ENCODE measurements around the gene PLK2. TPM values are rescaled to one million over a fixed set of nuclear protein-coding genes. Genes with fewer than 3 reads are reported as not detected.
A peak's percentile ranks its signal among the peaks of the same experiment; 100 is the strongest.

Gene PLK2
- polyA plus RNA-seq, 1 donor (not counting 4 experiments of a cell fraction or from before 2014, with no cell fraction given), result 295 TPM

DNA sequence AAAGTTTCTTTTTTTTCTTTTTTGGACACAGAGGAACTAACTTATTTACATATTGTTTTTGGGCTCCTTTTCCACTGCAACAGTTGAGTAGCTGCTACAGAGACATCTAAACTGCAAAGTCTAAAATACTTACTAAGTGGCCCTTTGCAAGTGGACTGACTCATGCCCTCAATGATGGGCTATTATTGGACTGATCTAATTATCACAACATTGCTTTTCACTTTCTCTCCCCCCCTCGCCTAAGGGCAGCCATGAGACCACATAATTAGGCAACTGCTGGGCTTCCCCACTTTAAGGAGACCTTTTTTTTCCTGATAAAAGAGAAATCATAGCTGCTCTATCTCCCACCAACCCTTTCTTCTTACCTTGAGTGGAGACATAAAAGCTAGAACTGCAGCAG is 47.0 kb downstream of the PLK2 start:
- Histone ChIP-seq H3K9ac (ENCODE audit: control insufficient read depth, extremely low read depth, insufficient read depth, low read length) (no peak overlapping the region), H3K9me1 (ENCODE audit: control insufficient read depth, extremely low read depth, insufficient read depth, low read length) (no peaks in the 10 kb centered on the region), H3K4me3 (ENCODE audit: control insufficient read depth in 2 of 3, extremely low read depth in 1 of 3, insufficient read depth in 2 of 3, low read depth in 1 of 3, low read length in 3 of 3) (no peak overlapping the region), H3K4me2 (ENCODE audit: control insufficient read depth, extremely low read depth, insufficient read depth, low read depth, low read length) (no peak overlapping the region), H3K79me2 (ENCODE audit: control insufficient read depth, insufficient read depth, low read length) (no peaks in the 10 kb centered on the region), H3K27me3 (ENCODE audit: control insufficient read depth, extremely low read depth, insufficient read depth, low read length) (no peaks in the 10 kb centered on the region), H3K9me3 (ENCODE audit: control insufficient read depth, low read depth, low read length) (no peaks in the 10 kb centered on the region), H3K36me3 (ENCODE audit: control insufficient read depth in 2 of 2, extremely low read depth in 1 of 2, insufficient read depth in 2 of 2, low read length in 2 of 2) (no peaks in the 10 kb centered on the region), H2AFZ (ENCODE audit: control insufficient read depth, low read length) (no peak overlapping the region), H3K27ac (ENCODE audit: control insufficient read depth, insufficient read depth, low read length) (no peak overlapping the region), H3K4me1 (ENCODE audit: control insufficient read depth, extremely low read depth, insufficient read depth, low read length) (peaks cover 30% of the 10 kb centered on the region), H4K20me1 (ENCODE audit: control insufficient read depth, extremely low read depth, insufficient read depth, low read length) (no peaks in the 10 kb centered on the region)
- FAIRE-seq, result no peak
- dilution Hi-C loops (cut with MboI; ENCODE audit: extremely low pct_ligation_motif_present, low sequenced_read_pairs), result no loop called here
- DNase-seq (ENCODE audit: low read depth, low spot score), result no peak
- no peak for TF ChIP-seq EZH2 (IDR thresholded peaks at IDR 0.05; ENCODE audit: low read length)
- TF ChIP-seq, protein P1, sequence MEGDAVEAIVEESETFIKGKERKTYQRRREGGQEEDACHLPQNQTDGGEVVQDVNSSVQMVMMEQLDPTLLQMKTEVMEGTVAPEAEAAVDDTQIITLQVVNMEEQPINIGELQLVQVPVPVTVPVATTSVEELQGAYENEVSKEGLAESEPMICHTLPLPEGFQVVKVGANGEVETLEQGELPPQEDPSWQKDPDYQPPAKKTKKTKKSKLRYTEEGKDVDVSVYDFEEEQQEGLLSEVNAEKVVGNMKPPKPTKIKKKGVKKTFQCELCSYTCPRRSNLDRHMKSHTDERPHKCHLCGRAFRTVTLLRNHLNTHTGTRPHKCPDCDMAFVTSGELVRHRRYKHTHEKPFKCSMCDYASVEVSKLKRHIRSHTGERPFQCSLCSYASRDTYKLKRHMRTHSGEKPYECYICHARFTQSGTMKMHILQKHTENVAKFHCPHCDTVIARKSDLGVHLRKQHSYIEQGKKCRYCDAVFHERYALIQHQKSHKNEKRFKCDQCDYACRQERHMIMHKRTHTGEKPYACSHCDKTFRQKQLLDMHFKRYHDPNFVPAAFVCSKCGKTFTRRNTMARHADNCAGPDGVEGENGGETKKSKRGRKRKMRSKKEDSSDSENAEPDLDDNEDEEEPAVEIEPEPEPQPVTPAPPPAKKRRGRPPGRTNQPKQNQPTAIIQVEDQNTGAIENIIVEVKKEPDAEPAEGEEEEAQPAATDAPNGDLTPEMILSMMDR (optimal IDR thresholded peaks at IDR 0.05 in 1 of 3, IDR thresholded peaks at IDR 0.05 in 1 of 3, conservative IDR thresholded peaks at IDR 0.05 in 1 of 3; ENCODE audit: extremely low read depth in 1 of 3, insufficient read depth in 2 of 3, low read length in 3 of 3), result no peak

- dilution Hi-C loops (cut with MboI; ENCODE audit: extremely low pct_ligation_motif_present, low sequenced_read_pairs), result no loop called here
- no peaks in the 10 kb centered on the region for H3K9me1 ChIP-seq (ENCODE audit: control insufficient read depth, extremely low read depth, insufficient read depth, low read length)
- H2AFZ ChIP-seq (ENCODE audit: control insufficient read depth, low read length), result no peak overlapping the region
- TF ChIP-seq, protein P1 (optimal IDR thresholded peaks at IDR 0.05 in 1 of 3, IDR thresholded peaks at IDR 0.05 in 1 of 3, conservative IDR thresholded peaks at IDR 0.05 in 1 of 3; ENCODE audit: extremely low read depth in 1 of 3, insufficient read depth in 2 of 3, low read length in 3 of 3), result no peak
- no peak for TF ChIP-seq EZH2 (IDR thresholded peaks at IDR 0.05; ENCODE audit: low read length)
- H3K27me3 ChIP-seq (ENCODE audit: control insufficient read depth, extremely low read depth, insufficient read depth, low read length), result no peaks in the 10 kb centered on the region
- no peaks in the 10 kb centered on the region for H3K36me3 ChIP-seq (ENCODE audit: control insufficient read depth in 2 of 2, extremely low read depth in 1 of 2, insufficient read depth in 2 of 2, low read length in 2 of 2)
- no peak overlapping the region for H3K4me3 ChIP-seq (ENCODE audit: control insufficient read depth in 2 of 3, extremely low read depth in 1 of 3, insufficient read depth in 2 of 3, low read depth in 1 of 3, low read length in 3 of 3)
- no peak overlapping the region for H3K27ac ChIP-seq (ENCODE audit: control insufficient read depth, insufficient read depth, low read length)
- peaks cover 38% of the 10 kb centered on the region for H3K4me1 ChIP-seq (ENCODE audit: control insufficient read depth, extremely low read depth, insufficient read depth, low read length)
- H3K4me2 ChIP-seq (ENCODE audit: control insufficient read depth, extremely low read depth, insufficient read depth, low read depth, low read length), result no peak overlapping the region
- H3K79me2 ChIP-seq (ENCODE audit: control insufficient read depth, insufficient read depth, low read length), result no peaks in the 10 kb centered on the region
- no peak overlapping the region for H3K9ac ChIP-seq (ENCODE audit: control insufficient read depth, extremely low read depth, insufficient read depth, low read length)
- H3K9me3 ChIP-seq (ENCODE audit: control insufficient read depth, low read depth, low read length), result no peaks in the 10 kb centered on the region
- DNase-seq (ENCODE audit: low read depth, low spot score) (no peak), FAIRE-seq (peak; percentile 58)
- H4K20me1 ChIP-seq (ENCODE audit: control insufficient read depth, extremely low read depth, insufficient read depth, low read length), result no peaks in the 10 kb centered on the region
Observed at GRCh38 chr5:58412081-58412480, 47.8 kb downstream of the PLK2 start.

All from keratinocyte (primary cell).